Measurements from ENCODE around the gene VGLL3.

- TF ChIP-seq POLR2A (IDR thresholded peaks at IDR 0.05; ENCODE audit: borderline replicate concordance, extremely low read depth, insufficient read depth, insufficient read length) (no peak), EZH2 (IDR thresholded peaks at IDR 0.05) (no peak), ZBTB33 (IDR thresholded peaks at IDR 0.05; ENCODE audit: extremely low read depth, insufficient replicate concordance, low read length) (no peak), SIN3A (IDR thresholded peaks at IDR 0.05; ENCODE audit: low read depth) (no peak), POLR2AphosphoS5 (IDR thresholded peaks at IDR 0.05; ENCODE audit: low read depth, low read length) (no peak), CBX3 (IDR thresholded peaks at IDR 0.05; ENCODE audit: low read depth) (no peak), ZFX (IDR thresholded peaks at IDR 0.05) (no peak), RAD21 (IDR thresholded peaks at IDR 0.05; ENCODE audit: low read depth) (no peak)
- TF ChIP-seq, protein P1, sequence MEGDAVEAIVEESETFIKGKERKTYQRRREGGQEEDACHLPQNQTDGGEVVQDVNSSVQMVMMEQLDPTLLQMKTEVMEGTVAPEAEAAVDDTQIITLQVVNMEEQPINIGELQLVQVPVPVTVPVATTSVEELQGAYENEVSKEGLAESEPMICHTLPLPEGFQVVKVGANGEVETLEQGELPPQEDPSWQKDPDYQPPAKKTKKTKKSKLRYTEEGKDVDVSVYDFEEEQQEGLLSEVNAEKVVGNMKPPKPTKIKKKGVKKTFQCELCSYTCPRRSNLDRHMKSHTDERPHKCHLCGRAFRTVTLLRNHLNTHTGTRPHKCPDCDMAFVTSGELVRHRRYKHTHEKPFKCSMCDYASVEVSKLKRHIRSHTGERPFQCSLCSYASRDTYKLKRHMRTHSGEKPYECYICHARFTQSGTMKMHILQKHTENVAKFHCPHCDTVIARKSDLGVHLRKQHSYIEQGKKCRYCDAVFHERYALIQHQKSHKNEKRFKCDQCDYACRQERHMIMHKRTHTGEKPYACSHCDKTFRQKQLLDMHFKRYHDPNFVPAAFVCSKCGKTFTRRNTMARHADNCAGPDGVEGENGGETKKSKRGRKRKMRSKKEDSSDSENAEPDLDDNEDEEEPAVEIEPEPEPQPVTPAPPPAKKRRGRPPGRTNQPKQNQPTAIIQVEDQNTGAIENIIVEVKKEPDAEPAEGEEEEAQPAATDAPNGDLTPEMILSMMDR (IDR thresholded peaks at IDR 0.05 in 2 of 3, conservative IDR thresholded peaks at IDR 0.05 in 1 of 3; ENCODE audit: borderline replicate concordance in 1 of 3, insufficient read depth in 1 of 3, low read depth in 2 of 3, low read length in 2 of 3): no peak
Observed at GRCh38 chr3:86963611-86964010, 27.3 kb downstream of the VGLL3 start.
